T47D (cell line): ENCODE measurements around the gene RALGPS1.

Experiments used
- DNase-seq, 2 experiments: peaks; one replicate each; pipeline versions ENCODE4 v3.0.0 to v3.0.0-alpha.2; 2011 to 2012; ENCODE audit warnings: low read depth in 1 of 2, low spot score in 1 of 2
- JUND ChIP-seq: IDR thresholded peaks from 2 replicates; pipeline ENCODE4 v1.6.1; 2012; ENCODE audit warnings: low read depth
- in situ Hi-C: cut with HindIII; loops from 2 replicates; pipeline ENCODE4 v1.10.0; 2016; ENCODE audit warnings: low sequenced_read_pairs, low pct_unique_long_range_greater_than_20kb

RALGPS1 gene

DNA sequence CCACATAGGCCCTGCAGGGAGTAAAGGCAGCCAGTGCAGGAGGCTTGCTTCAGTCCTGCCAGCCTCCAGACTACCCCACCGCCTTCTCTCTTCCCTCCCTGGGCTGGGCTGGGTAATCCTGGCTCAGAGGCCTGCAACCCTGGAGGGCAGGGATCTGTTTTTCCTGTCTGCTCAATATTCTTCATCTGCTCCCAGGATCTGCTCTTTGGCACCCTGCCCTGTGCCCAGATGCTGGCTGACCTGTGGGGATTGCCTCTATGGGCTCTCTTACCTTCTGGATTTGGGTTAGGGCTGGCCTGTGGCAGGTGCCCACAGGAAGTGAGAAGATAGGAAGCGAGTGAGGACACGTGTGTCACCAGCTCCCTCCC lies 215.1 kb downstream of the RALGPS1 start:
- in situ Hi-C loops: no loop called here
- DNase-seq: no peak
- no peak for TF ChIP-seq JUND

- in situ Hi-C loops: no loop called here
- no peak for TF ChIP-seq JUND
- DNase-seq: no peak
These were observed 215.7 kb downstream of the RALGPS1 start for GRCh38 chr9:127130235-127130634.

DNA sequence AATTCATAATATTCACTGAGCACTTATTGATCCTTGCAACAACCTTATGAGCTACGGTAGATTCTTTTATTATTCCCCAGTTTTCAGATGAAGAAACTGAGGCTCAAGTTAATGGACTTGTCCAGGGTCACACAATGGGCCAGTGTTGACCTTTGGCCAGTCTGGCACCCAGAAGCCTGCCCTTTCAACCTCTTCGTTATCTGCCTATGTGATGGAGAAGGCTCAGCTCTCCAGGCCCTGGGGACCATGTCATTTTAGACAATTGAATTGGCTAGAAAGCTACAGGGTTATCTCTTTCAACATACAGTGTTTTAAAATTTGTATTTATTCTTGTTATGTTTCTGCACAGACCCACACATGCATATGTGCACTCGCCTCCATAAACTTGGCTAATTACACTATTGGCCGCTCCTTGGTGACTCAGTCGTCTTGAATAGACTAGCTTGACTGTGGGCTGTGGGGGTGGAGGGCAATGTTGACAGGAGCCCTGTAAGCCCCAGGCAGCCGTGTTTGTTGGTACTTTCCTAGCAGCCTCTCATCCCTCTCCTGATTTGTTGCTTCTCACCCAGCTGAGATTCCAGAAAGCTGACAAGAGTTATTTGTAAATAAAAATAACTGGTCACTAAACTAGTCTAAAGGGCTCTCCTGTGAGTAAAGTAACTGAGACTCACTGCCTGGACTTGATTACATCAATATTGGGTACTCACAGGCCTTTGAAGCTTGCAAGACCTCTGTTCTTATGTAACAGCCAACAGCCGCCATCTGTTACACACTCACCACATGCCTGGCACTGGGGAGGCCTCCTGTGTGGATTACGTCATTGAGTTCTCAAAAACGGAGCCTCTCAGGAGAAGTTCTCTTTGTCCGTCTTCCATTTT lies 216.3 kb downstream of the RALGPS1 start:
- no peak for DNase-seq
- in situ Hi-C loops: no loop called here
- no peak for TF ChIP-seq JUND

GRCh38 chr9:127131871-127132270 lies 217.3 kb downstream of the RALGPS1 start:
- no peak for TF ChIP-seq JUND
- DNase-seq: no peak
- in situ Hi-C loops: no loop called here

DNA sequence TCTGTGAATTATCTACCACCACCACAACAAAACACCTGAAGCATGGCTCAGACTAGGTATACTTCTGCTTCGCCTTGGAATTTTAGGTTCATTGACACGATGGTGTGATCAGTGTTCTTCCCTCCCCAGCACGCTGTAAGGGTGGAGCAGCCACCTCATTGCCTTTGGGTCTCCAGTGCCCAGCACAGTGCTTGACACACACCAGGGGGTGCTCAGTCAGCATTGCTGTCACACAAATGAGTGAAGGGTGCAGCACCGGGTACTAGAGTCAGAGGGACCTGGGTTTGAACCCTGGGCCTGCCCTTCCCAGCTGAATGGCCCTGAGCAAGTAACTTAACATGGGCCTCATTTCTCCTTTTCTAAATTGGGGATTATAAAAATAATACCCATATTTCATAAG lies 217.8 kb downstream of the RALGPS1 start:
- TF ChIP-seq JUND: no peak
- in situ Hi-C loops: no loop called here
- DNase-seq: no peak

- in situ Hi-C loops: no loop called here
- no peak for DNase-seq
- TF ChIP-seq JUND: no peak
These were observed 218.5 kb downstream of the RALGPS1 start for GRCh38 chr9:127132921-127133647.

DNA sequence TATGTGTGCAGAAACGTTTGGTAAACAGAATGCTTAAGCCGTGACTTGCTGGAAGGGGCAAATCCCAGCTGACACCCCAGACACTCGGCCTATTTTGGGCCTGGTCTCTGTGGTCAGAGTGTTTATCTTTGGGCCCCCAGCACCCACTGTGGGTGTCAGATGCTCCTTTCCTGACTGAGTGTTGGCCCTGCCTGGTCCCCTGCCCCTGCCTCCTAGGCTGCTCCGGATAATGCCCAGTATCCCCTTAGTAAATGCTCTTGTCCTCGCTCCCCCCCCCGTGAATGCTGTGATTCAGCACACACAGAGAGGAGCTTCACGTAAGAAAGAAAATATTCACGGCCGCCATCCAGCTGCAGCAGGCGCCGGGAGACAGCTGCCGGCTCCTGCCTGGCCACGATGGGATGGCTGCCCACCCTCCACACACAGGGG lies 219.2 kb downstream of the RALGPS1 start:
- in situ Hi-C loops: no loop called here
- no peak for DNase-seq
- no peak for TF ChIP-seq JUND

DNA sequence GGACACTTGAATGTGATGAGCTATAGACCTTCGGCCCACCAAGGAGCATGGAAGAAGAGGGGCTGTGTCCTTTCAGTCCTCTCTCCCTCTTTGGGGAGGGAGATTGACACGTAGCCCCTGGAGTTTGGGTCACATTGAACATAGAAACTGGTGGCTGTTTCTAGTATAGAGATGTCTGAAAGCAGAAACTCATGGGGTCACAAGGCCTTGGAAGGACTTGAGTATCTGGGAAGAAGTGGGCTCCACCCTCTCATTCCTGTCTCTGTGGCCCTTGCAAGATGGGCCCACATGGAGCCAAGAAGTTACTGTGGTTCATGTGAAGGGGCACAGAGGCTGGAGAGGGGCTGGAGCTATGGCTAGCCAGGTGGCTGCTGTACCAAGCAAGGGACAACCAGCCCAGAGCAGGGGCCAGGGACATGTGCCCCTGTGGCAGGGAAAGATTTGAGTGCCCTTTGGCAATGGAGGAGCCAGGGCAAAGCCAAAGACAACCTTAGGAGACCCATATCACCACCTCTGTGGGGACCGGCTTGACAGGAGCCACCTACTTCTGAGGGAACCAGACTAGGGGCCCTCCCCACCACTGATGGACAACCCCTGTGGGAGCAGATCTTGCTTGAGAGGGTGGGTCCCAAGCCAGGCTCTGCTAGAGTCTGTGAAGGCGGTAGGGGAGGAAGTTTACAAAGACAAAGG lies 220.6 kb downstream of the RALGPS1 start:
- no peak for DNase-seq
- no peak for TF ChIP-seq JUND
- in situ Hi-C loops: no loop called here

- in situ Hi-C loops: no loop called here
- DNase-seq: no peak
- no peak for TF ChIP-seq JUND
These were observed 221.7 kb downstream of the RALGPS1 start for GRCh38 chr9:127136081-127136879.

GRCh38 chr9:127136880-127137639 lies 222.5 kb downstream of the RALGPS1 start:
- TF ChIP-seq JUND: no peak
- in situ Hi-C loops: no loop called here

DNA sequence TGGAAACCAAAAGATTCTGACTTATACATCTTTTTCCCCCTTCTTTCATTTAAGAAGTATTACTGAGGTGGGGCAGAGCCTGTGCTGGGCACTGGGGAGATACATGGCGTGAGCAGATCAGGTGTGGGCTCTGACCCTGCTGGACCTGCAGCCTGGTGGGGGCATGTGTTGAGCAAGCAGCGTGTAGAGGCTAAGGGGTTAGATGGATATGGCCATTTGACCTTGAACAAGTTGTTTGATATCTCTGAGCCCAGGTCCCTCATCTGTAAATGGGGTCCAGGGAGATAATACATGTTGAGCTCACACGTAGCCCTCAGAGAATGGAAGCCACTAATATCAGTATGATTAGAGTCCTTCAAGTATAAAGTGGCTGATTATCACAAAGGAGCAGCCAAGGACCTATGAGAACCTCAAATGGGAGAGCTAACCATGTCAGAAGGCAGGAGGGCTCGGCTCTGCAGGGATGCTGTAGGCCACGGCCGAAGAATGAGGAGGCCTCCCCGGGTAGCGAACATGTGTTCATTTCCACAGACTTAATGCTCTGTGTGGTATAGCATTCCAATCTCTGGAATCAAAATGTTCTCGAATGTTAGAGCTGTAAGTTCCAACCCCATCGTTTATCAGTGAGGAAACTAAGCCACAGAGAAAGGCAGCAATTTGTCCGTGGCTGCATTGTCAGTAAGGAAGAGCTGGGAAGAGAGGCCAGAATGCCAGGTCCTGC lies 223.2 kb downstream of the RALGPS1 start:
- no peak for TF ChIP-seq JUND
- no peak for DNase-seq
- in situ Hi-C loops: no loop called here

More at GRCh38 chr9:127136880-127137639, 222.5 kb downstream of the RALGPS1 start:
- no peak for DNase-seq
